Calu3 (cell line): ENCODE results near the gene TWIST1. TPM values are rescaled to one million over a fixed set of nuclear protein-coding genes. Genes with fewer than 3 reads are reported as not detected.

Source experiments
- BruUV-seq: library from RNA; stranded (reverse); fragments of 400-500 nt; replicated peaks from 2 replicates; lab custom pipeline; 2021; lab: Mats Ljungman, UMichigan
- CTCF ChIA-PET: fragments of 300-600 bp; sonication (Branson Sonifier 250); formaldehyde crosslinking; loops from one replicate; lab custom pipeline; 2022; ENCODE audit warnings: antibody characterized with exemption; lab: Charles Lee
- DNase-seq: peaks from one replicate; pipeline ENCODE4 v3.0.0; 2022
- H3K27ac Mint-ChIP-seq: one replicate; pipeline ENCODE4 v1.8.0; 2022; ENCODE audit warnings: mixed read lengths; ENCODE audit not compliant: unreplicated experiment
- H3K27me3 Mint-ChIP-seq: one replicate; pipeline ENCODE4 v1.8.0; 2022; ENCODE audit warnings: mixed read lengths; ENCODE audit not compliant: unreplicated experiment
- H3K36me3 Mint-ChIP-seq: one replicate; pipeline ENCODE4 v1.8.0; 2022; ENCODE audit warnings: mild to moderate bottlenecking, moderate library complexity, mixed read lengths; ENCODE audit not compliant: insufficient read depth, unreplicated experiment
- H3K4me1 Mint-ChIP-seq: one replicate; pipeline ENCODE4 v1.8.0; 2022; ENCODE audit warnings: mild to moderate bottlenecking, low read depth, mixed read lengths; ENCODE audit not compliant: unreplicated experiment
- H3K4me3 Mint-ChIP-seq: one replicate; pipeline ENCODE4 v1.8.0; 2022; ENCODE audit warnings: mild to moderate bottlenecking, low read depth, moderate library complexity, mixed read lengths; ENCODE audit not compliant: unreplicated experiment
- H3K9me3 Mint-ChIP-seq: one replicate; pipeline ENCODE4 v1.8.0; 2022; ENCODE audit warnings: low read depth, mixed read lengths; ENCODE audit not compliant: unreplicated experiment
- intact Hi-C: fragments of 100-400 bp; cut with micrococcal nuclease; formaldehyde crosslinking; loops from one replicate; pipeline ENCODE4 v1.10.0; 2022; ENCODE audit not compliant: unreplicated experiment
- total RNA-seq: library from RNA; stranded (reverse); gene quantifications from 2 replicates; pipeline ENCODE4 v1.2.3, GENCODE V29; 2022
- TF ChIP-seq, protein P1 (sequence below): fragments of 200-600 bp; IDR thresholded peaks from one replicate; pipeline ENCODE4 v1.8.0; 2022; ENCODE audit warnings: antibody characterized with exemption; ENCODE audit not compliant: unreplicated experiment

TWIST1 gene
- total RNA-seq, 1 experiment from 2014 or later = 2.9 TPM

DNA sequence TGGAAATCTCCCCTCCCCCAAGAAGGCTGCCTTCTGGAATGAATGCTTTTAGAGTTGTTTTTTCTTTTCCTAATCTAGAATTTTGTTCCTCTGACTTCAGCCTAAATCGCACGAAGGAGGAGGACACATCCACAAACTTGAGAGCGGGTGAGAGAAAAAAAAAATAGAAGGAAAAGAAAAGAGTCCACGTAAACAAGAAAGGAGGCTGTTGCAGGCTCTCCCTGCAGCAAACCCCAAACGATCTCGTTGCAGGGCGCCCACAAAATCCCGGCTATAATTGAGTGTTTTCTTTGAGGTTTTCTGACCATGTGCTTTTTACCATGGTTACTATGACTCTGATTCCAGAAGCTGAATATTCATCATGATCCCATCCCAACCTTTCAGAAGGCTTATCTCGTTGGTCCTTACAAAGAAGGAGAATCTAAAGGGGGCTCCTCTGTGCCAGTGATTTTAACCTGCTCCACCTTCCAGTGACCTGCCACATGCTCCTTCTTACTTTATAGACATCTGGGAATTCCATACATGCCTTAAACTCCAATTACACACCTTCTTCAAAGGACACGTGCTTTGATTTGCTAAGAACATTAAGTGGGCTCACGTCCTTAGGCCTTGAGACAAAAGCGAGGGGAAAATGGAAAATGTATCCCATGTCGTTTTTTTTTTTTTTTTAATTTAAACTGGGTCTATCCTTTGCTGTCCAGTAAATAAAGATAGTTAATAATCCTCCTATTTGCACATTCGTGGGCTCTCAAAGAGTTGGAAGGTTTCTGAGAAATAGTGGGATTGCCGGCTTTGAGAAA lies 5.8 kb downstream of the TWIST1 start:
- TF ChIP-seq, protein P1, sequence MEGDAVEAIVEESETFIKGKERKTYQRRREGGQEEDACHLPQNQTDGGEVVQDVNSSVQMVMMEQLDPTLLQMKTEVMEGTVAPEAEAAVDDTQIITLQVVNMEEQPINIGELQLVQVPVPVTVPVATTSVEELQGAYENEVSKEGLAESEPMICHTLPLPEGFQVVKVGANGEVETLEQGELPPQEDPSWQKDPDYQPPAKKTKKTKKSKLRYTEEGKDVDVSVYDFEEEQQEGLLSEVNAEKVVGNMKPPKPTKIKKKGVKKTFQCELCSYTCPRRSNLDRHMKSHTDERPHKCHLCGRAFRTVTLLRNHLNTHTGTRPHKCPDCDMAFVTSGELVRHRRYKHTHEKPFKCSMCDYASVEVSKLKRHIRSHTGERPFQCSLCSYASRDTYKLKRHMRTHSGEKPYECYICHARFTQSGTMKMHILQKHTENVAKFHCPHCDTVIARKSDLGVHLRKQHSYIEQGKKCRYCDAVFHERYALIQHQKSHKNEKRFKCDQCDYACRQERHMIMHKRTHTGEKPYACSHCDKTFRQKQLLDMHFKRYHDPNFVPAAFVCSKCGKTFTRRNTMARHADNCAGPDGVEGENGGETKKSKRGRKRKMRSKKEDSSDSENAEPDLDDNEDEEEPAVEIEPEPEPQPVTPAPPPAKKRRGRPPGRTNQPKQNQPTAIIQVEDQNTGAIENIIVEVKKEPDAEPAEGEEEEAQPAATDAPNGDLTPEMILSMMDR = no peak
- no peaks in the 10 kb centered on the region for H3K9me3 Mint-ChIP-seq
- DNase-seq = no peak
- BruUV-seq = no TSS peak
- H3K27ac Mint-ChIP-seq = no peak overlapping the region
- peaks cover 45% of the 10 kb centered on the region for H3K27me3 Mint-ChIP-seq
- intact Hi-C loops = no loop called here
- no peak overlapping the region for H3K4me3 Mint-ChIP-seq
- H3K36me3 Mint-ChIP-seq = peaks cover 10% of the 10 kb centered on the region
- H3K4me1 Mint-ChIP-seq = no peaks in the 10 kb centered on the region
- CTCF ChIA-PET = interaction anchor here (0.7 kb wide), 1 partner anchor 13 kb away, joined by 4 read pairs; no protein-coding TSS in a partner anchor

DNA sequence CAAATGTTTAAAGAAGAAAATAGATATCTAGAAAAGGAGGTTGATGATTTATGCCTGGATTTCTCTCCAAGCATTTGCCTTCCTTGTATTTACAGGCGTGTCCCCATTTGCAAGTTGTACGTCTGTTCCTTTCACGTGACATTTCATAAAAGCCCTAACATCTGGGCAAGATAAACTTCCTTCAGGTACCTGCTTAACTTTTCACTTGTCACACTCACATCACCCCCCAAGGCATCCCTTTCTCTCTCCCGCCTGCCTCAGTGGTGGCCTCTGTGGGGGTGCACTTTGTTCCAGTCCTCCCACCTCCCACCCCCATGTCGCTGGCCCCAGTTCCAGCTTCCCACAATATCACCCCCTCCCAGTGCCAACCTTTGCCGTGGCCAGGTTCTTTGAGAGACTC lies 6.7 kb downstream of the TWIST1 start:
- CTCF ChIA-PET = interaction anchor here (0.5 to 0.7 kb wide), 2 partner anchors 12 to 14 kb away, joined by 3 to 4 read pairs; no protein-coding TSS in a partner anchor
- TF ChIP-seq, protein P1 = no peak
- Mint-ChIP-seq H3K36me3 (peaks cover under 1% of the 10 kb centered on the region), H3K9me3 (no peaks in the 10 kb centered on the region), H3K4me1 (no peaks in the 10 kb centered on the region), H3K27ac (no peak overlapping the region), H3K27me3 (peaks cover 45% of the 10 kb centered on the region), H3K4me3 (no peak overlapping the region)
- no peak for DNase-seq
- intact Hi-C loops = no loop called here
- BruUV-seq = no TSS peak

DNA sequence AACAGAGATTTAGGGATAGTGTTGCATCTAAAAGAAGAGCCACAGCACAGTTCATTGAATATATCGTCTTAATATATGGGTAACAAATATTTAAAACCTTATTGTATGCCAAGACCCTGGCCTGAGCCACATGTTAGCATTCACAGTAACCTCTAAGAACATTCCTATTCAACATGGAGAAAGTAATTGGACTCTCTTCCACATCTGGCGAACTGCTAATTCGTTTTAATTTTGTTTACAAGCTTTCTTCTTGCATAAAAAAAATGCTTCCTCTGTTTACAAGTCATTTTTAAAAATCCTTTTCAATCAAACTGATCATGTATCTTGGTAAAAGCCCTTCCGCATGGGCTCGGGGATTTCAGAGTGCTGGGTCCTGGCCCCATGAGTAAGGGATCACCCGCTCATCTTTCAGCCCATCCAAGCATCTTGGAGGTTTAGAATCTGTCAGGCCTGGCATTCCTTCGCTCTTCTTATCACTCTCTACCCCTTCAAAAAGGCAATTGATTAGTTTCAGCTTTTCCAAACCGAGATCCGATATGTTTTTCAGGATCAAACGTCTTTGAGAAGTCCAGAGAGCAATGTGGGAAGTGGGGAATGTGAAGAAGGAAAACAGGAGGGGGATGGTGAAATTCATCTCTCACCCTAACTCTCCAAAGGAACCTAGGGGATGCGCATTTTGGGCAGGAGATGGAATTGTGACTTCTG lies 7.3 kb downstream of the TWIST1 start:
- TF ChIP-seq, protein P1 = no peak
- H3K4me3 Mint-ChIP-seq = no peak overlapping the region
- H3K27ac Mint-ChIP-seq = no peak overlapping the region
- BruUV-seq = no TSS peak
- peaks cover 45% of the 10 kb centered on the region for H3K27me3 Mint-ChIP-seq
- H3K9me3 Mint-ChIP-seq = no peaks in the 10 kb centered on the region
- CTCF ChIA-PET = no interaction called here
- intact Hi-C loops = no loop called here
- no peaks in the 10 kb centered on the region for H3K4me1 Mint-ChIP-seq
- H3K36me3 Mint-ChIP-seq = no peaks in the 10 kb centered on the region
- DNase-seq = no peak

DNA sequence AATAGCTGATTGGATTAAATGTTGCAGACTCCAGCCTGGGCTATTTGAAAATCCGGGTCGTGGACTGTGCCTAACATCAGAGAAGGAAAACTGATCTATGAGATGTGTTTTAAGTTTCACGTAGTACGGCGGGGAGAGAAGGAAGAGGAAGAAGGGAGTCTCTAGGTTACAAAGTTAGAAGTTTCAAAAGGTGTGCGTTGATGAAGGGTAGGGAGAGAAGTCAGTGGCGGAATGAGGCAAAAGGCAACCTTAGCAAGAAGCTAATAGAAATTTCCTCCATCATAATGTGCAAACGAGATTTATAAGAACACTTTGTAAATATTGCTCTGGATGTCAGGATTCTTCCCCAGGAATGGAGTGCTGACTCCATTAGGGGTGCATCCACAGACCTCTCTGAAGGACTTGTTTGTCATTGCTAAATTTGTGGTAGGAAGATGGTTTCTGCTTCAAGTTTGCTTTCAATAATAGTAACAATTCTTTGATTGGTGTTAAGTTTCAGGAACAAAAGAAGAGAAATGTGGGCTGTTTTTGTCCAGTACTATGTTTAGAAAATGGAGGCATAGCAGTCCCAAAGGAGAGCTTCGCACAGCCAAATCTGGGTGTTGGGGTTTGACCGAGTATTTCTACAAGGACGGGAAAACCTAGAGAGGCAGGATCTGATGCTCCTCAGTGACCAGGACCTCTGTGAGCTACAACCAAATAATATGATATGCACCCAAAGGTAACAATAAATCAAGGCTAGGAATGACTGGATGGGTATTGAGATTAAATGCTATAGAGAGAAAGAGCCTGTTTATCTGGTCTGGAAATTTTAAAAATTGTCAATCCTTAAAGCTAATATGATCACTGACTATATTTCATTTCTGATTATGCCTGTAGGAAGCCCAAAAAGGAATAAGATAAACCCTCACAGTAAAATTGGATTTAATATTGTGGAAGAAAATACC lies 8.2 kb downstream of the TWIST1 start:
- H3K4me1 Mint-ChIP-seq = no peaks in the 10 kb centered on the region
- H3K27ac Mint-ChIP-seq = no peak overlapping the region

More for the DNA sequence above, 8.2 kb downstream of the TWIST1 start:
- intact Hi-C loops = no loop called here
- BruUV-seq = no TSS peak
- no peaks in the 10 kb centered on the region for H3K36me3 Mint-ChIP-seq
- TF ChIP-seq, protein P1 = no peak
- no peaks in the 10 kb centered on the region for H3K9me3 Mint-ChIP-seq
- H3K4me3 Mint-ChIP-seq = no peak overlapping the region
- CTCF ChIA-PET = no interaction called here
- H3K27me3 Mint-ChIP-seq = peaks cover 45% of the 10 kb centered on the region
- DNase-seq = no peak
